Endodermal cell (in vitro differentiated cells): ENCODE data around the gene PHF20. TPM values are rescaled to one million over a fixed set of nuclear protein-coding genes. Genes with fewer than 3 reads are reported as not detected.
"Not testable (repeated sequence)": the region's sequence is repeated elsewhere in the genome, so short reads cannot be mapped to it uniquely, and the experiment has no call there.

ENCODE experiments used
- DNase-seq: peaks from one replicate; pipeline ENCODE4 v3.0.0-alpha.2; 2017
- H3K27ac ChIP-seq: 2 replicates; pipeline ENCODE4 v1.5.1; 2013; ENCODE audit warnings: mild to moderate bottlenecking, low read depth, low read length, moderate library complexity
- H3K27me3 ChIP-seq: 2 replicates; pipeline ENCODE4 v1.6.1; 2013; ENCODE audit warnings: mild to moderate bottlenecking, low read length, moderate library complexity; ENCODE audit not compliant: insufficient read depth, control insufficient read depth, poor library complexity, severe bottlenecking
- H3K36me3 ChIP-seq: 2 replicates; pipeline ENCODE4 v1.7.0; 2013; ENCODE audit warnings: mild to moderate bottlenecking, low read length, moderate library complexity; ENCODE audit not compliant: control insufficient read depth, insufficient read depth
- H3K4me1 ChIP-seq: one replicate; pipeline ENCODE4 v1.7.0; 2013; ENCODE audit warnings: low read length; ENCODE audit not compliant: control insufficient read depth, insufficient read depth
- H3K4me3 ChIP-seq: 2 replicates; pipeline ENCODE4 v1.5.1; 2013; ENCODE audit warnings: mild to moderate bottlenecking, low read length, moderate library complexity
- H3K9ac ChIP-seq: 2 replicates; pipeline ENCODE4 v1.6.1; 2013; ENCODE audit warnings: mild to moderate bottlenecking, low read length, moderate library complexity; ENCODE audit not compliant: poor library complexity, severe bottlenecking; ENCODE audit errors: extremely low read depth
- H3K9me3 ChIP-seq: 2 replicates; pipeline ENCODE4 v1.6.1; 2013; ENCODE audit warnings: mild to moderate bottlenecking, low read length, moderate library complexity; ENCODE audit not compliant: control insufficient read depth
- H3K27ac Mint-ChIP-seq: 2 replicates; pipeline ENCODE4 v1.8.0; 2020; ENCODE audit warnings: mixed read lengths
- H3K27me3 Mint-ChIP-seq: 2 replicates; pipeline ENCODE4 v1.8.0; 2021; ENCODE audit warnings: mild to moderate bottlenecking, mixed read lengths; ENCODE audit not compliant: insufficient read depth
- H3K36me3 Mint-ChIP-seq: 2 replicates; pipeline ENCODE4 v1.8.0; 2020; ENCODE audit warnings: low read depth, mixed read lengths
- H3K4me1 Mint-ChIP-seq: 2 replicates; pipeline ENCODE4 v1.8.0; 2020; ENCODE audit warnings: mixed read lengths
- H3K4me3 Mint-ChIP-seq: 2 replicates; pipeline ENCODE4 v1.8.0; 2020; ENCODE audit warnings: mild to moderate bottlenecking, moderate library complexity, mixed read lengths
- H3K9me3 Mint-ChIP-seq: 2 replicates; pipeline ENCODE4 v1.8.0; 2020; ENCODE audit warnings: mild to moderate bottlenecking, mixed read lengths
- WGBS, 2 experiments: methylation state at CpG; one replicate each; pipeline versions ENCODE4 v1.1.5 to v1.1.7; 2013; ENCODE audit warnings: missing lambda C conversion rate in 2 of 2, mixed read lengths in 1 of 2; ENCODE audit not compliant: insufficient coverage in 1 of 2, insufficient read length in 1 of 2; 5-methylcytosine and 5-hydroxymethylcytosine counted together
- total RNA-seq, 2 donors: library from RNA; stranded (reverse); fragmentation: NEBNext Ultra II Directional in 1 of 2; extraction: Animal tissue kit (Norgen Biotek cat#: 25700) in 1 of 2; gene quantifications; 2 replicates in 1 of 2; 3 replicates in 1 of 2; pipeline ENCODE4 v1.2.1, GENCODE V29; 2021
- TF ChIP-seq, protein P1 (sequence below): fragments of 200-600 bp; sonication (generic); conservative IDR thresholded peaks from 2 replicates; pipeline ENCODE4 v1.5.0; 2021; ENCODE audit warnings: antibody characterized with exemption, mild to moderate bottlenecking

Gene PHF20
- total RNA-seq, 2 donors from 2014 or later = 68.1 to 78.8 TPM

DNA sequence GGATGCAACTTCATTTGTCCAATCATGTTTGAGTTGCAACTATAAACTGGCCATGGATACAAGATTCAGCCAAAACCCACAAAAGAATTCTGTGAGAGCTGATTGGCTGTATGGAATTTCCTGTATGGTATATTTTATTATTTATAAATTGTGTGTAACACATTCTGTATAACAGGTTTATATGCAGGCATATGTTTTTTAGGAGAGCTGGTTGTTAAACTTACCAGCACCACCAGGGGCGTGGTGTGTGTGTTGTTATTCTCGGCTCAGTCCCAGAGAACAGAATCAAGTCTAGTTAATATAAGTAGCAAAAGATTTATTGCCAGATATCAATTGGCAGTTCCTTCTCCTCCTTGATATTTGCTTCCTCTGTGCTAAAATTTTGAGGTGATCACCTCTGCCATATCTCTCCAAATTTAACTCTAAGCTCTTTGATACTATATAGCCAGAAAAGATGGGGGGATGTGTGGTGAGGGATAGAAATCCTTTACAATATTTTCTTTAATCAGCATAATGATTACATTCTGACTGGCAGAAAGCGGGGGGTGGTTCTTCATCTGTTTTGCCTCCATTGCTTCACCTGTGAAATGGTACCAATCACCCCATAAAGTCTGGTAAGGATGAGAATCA is 219.4 kb downstream of the PHF20 start:
- peaks cover 6% of the 10 kb centered on the region for H3K27me3 Mint-ChIP-seq
- H3K4me3 ChIP-seq = no peak overlapping the region
- no peaks in the 10 kb centered on the region for H3K36me3 ChIP-seq
- H3K4me3 Mint-ChIP-seq = no peak overlapping the region
- TF ChIP-seq, protein P1, sequence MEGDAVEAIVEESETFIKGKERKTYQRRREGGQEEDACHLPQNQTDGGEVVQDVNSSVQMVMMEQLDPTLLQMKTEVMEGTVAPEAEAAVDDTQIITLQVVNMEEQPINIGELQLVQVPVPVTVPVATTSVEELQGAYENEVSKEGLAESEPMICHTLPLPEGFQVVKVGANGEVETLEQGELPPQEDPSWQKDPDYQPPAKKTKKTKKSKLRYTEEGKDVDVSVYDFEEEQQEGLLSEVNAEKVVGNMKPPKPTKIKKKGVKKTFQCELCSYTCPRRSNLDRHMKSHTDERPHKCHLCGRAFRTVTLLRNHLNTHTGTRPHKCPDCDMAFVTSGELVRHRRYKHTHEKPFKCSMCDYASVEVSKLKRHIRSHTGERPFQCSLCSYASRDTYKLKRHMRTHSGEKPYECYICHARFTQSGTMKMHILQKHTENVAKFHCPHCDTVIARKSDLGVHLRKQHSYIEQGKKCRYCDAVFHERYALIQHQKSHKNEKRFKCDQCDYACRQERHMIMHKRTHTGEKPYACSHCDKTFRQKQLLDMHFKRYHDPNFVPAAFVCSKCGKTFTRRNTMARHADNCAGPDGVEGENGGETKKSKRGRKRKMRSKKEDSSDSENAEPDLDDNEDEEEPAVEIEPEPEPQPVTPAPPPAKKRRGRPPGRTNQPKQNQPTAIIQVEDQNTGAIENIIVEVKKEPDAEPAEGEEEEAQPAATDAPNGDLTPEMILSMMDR = peak; percentile 74
- no peaks in the 10 kb centered on the region for H3K4me1 ChIP-seq
- 44% methylated on average over 2 of the region's 3 CpGs; no CpG with 5 or more reads in 1 of the 2 experiments for WGBS, 2 experiments
- H3K27ac ChIP-seq = no peak overlapping the region
- no peaks in the 10 kb centered on the region for H3K36me3 Mint-ChIP-seq
- no peak overlapping the region for H3K9ac ChIP-seq
- H3K4me1 Mint-ChIP-seq = peaks cover 5% of the 10 kb centered on the region
- H3K27me3 ChIP-seq = peaks cover 7% of the 10 kb centered on the region
- no peak overlapping the region for H3K27ac Mint-ChIP-seq
- no peaks in the 10 kb centered on the region for H3K9me3 ChIP-seq
- peak; percentile 59 for DNase-seq
- H3K9me3 Mint-ChIP-seq = no peaks in the 10 kb centered on the region

DNA sequence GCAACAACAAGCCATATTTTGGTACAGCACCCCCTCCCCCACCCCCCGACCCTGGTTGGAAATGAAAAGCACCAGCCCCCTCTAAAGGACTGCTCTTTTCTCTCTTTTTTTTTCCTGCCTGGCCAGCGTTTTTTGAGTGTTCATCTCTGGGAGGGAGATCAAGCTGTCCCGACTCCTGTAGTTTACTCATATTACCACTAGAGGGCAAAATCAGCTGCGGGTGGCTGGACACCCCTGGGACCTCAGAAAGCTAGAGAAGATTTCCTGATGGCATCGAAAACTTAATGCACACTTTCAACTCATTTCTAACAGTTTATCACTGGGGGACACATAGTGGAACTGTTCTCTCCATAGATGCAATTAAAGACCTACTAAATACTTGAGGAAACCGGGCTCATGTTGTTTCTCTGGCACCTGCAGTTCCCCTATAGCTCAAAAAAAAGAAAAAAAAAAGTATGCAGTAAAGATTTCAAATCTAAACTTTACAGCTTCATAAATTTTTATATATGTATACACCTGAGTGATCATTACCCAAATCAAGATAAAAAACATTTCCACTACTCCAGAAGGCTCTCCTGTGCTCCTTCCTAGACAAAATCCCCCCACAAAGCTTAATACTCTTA is 221.0 kb downstream of the PHF20 start:
- Mint-ChIP-seq H3K27ac (no peak overlapping the region), H3K9me3 (no peaks in the 10 kb centered on the region), H3K4me1 (peaks cover 9% of the 10 kb centered on the region), H3K4me3 (no peak overlapping the region), H3K36me3 (no peaks in the 10 kb centered on the region), H3K27me3 (peaks cover 6% of the 10 kb centered on the region)
- Histone ChIP-seq H3K9me3 (no peaks in the 10 kb centered on the region), H3K36me3 (no peaks in the 10 kb centered on the region), H3K9ac (no peak overlapping the region), H3K27me3 (peaks cover 7% of the 10 kb centered on the region), H3K4me3 (no peak overlapping the region), H3K4me1 (no peaks in the 10 kb centered on the region), H3K27ac (no peak overlapping the region)
- TF ChIP-seq, protein P1 = peak; percentile 87
- 10 to 50% methylated on average over 2 to 6 of the region's 6 CpGs for WGBS, 2 experiments
- DNase-seq = peak; percentile 73

GRCh38 chr20:35994994-35995453 is 223.2 kb downstream of the PHF20 start:
- Histone ChIP-seq H3K27ac (no peak overlapping the region), H3K27me3 (no peaks in the 10 kb centered on the region), H3K9ac (no peak overlapping the region), H3K9me3 (no peaks in the 10 kb centered on the region), H3K4me1 (no peaks in the 10 kb centered on the region), H3K36me3 (no peaks in the 10 kb centered on the region), H3K4me3 (no peak overlapping the region)
- Mint-ChIP-seq H3K4me3 (no peak overlapping the region), H3K27me3 (no peaks in the 10 kb centered on the region), H3K36me3 (no peaks in the 10 kb centered on the region), H3K4me1 (peaks cover 9% of the 10 kb centered on the region), H3K27ac (no peak overlapping the region), H3K9me3 (no peaks in the 10 kb centered on the region)
- WGBS, 2 experiments = 11 to 19% methylated on average over 3 to 6 of the region's 6 CpGs
- DNase-seq = peak; percentile 98
- TF ChIP-seq, protein P1 = peak; percentile 95

DNA sequence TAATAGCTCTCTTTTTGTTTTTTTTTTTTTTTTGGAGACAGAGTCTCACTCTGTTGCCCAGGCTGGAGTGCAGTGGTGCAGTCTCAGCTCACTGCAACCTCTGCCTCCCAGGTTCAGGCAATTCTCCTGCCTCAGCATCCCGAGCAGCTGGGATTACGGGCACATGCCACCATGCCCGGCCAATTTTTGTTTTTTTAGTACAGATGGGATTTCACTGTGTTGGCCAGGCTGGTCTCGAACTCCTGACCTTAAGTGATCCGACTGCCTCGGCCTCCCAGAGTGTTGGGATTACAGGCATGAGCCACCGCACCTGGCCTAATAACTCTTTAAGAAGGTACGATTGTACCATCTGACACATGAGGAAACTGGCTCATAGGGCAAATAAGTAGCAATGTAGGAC is 224.7 kb downstream of the PHF20 start:
- not testable (repeated sequence) for H3K27me3 ChIP-seq, H3K36me3 ChIP-seq, H3K4me1 ChIP-seq, H3K27ac ChIP-seq, H3K4me3 Mint-ChIP-seq, H3K27me3 Mint-ChIP-seq, H3K4me1 Mint-ChIP-seq, H3K9ac ChIP-seq, H3K27ac Mint-ChIP-seq, H3K9me3 Mint-ChIP-seq, H3K4me3 ChIP-seq, DNase-seq, H3K9me3 ChIP-seq, H3K36me3 Mint-ChIP-seq
- 93 to 95% methylated on average over 6 to 8 of the region's 8 CpGs for WGBS, 2 experiments
